ENCODE data around the gene NME7. TPM values are rescaled to one million over a fixed set of nuclear protein-coding genes. Genes with fewer than 3 reads are reported as not detected.

Gene NME7
- total RNA-seq, 1 experiment from 2014 or later, result 36.5 TPM

GRCh38 chr1:169360415-169360814 is 7.2 kb downstream of the NME7 start:
- no peaks in the 10 kb centered on the region for H3K36me3 Mint-ChIP-seq (ENCODE audit: insufficient read depth, unreplicated experiment)
- no peaks in the 10 kb centered on the region for H3K9me3 Mint-ChIP-seq (ENCODE audit: unreplicated experiment)
- no peak for TF ChIP-seq CTCF (IDR thresholded peaks at IDR 0.05; ENCODE audit: unreplicated experiment)
- H3K4me1 Mint-ChIP-seq (ENCODE audit: insufficient read depth, unreplicated experiment), result peaks cover 26% of the 10 kb centered on the region
- no peak for DNase-seq (ENCODE audit: unreplicated experiment)
- ChIA-PET POLR2A (interaction anchor here (0.5 to 1.8 kb wide), 3 partner anchors 12 to 641 kb away, joined by 3 to 4 read pairs (median 3); no protein-coding TSS in a partner anchor), CTCF (interaction anchor here (0.6 to 3.7 kb wide), 10 partner anchors 12 to 1241 kb away, joined by 3 to 32 read pairs (median 4); no protein-coding TSS in a partner anchor)
- H3K27ac Mint-ChIP-seq (ENCODE audit: low read depth, unreplicated experiment), result no peak overlapping the region
- no peaks in the 10 kb centered on the region for H3K27me3 Mint-ChIP-seq (ENCODE audit: insufficient read depth, unreplicated experiment)
- BruUV-seq (replicated peaks), result no TSS peak
- H3K4me3 Mint-ChIP-seq (ENCODE audit: unreplicated experiment), result no peak overlapping the region
- intact Hi-C loops (cut with micrococcal nuclease), result loop anchor here (10.0 kb wide), 2 partner anchors 434 to 646 kb away; partner anchors contain the start of gene METTL18

DNA sequence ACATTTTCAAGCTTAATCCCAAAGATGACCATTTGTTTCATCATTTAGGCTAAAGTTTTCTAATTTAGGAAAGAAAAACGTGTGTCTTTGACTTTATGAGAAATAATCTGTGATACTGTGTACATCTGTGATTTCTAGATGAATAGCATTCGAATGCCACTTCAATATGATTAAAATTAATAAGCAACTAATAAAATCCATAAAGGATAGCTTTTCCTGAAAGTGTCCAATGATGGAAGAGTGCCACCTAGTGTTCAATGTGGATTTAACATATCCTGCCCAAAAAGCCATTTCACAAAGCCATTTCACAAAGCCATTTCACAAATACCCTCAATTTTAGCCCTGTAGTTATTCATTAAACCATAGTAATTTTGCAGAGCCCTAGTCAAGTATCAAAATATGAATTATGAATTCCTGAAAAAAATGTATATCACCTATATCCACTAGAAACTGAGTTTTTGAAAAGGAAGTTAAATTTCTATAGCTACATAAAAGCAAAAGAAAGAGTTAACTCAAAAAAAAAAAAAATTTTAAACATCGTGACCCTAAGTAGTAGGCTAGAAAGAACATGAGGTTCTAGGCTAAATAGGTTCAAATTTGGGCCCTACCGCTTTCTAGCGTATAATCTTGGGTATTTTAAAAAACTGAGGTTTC is 19.1 kb downstream of the NME7 start:
- H3K4me3 Mint-ChIP-seq (ENCODE audit: unreplicated experiment), result no peak overlapping the region
- no peaks in the 10 kb centered on the region for H3K9me3 Mint-ChIP-seq (ENCODE audit: unreplicated experiment)
- H3K36me3 Mint-ChIP-seq (ENCODE audit: insufficient read depth, unreplicated experiment), result no peaks in the 10 kb centered on the region
- intact Hi-C loops (cut with micrococcal nuclease), result loop anchor here (1.0 to 5.0 kb wide), 6 partner anchors 240 to 1006 kb away; no protein-coding TSS in a partner anchor
- H3K4me1 Mint-ChIP-seq (ENCODE audit: insufficient read depth, unreplicated experiment), result no peaks in the 10 kb centered on the region
- peak; percentile 77 for DNase-seq (ENCODE audit: unreplicated experiment)
- no peak overlapping the region for H3K27ac Mint-ChIP-seq (ENCODE audit: low read depth, unreplicated experiment)
- peak; percentile 84 for TF ChIP-seq CTCF (IDR thresholded peaks at IDR 0.05; ENCODE audit: unreplicated experiment)
- CTCF ChIA-PET, result interaction anchor here (0.6 to 12.0 kb wide), 66 partner anchors 7 to 1632 kb away, joined by 3 to 341 read pairs (median 4); partner anchors contain the start of genes ATP1B1, BLZF1 and NME7
- POLR2A ChIA-PET, result interaction anchor here (0.6 to 2.5 kb wide), 12 partner anchors 9 to 1170 kb away, joined by 3 to 14 read pairs (median 4); partner anchors contain the start of genes ATP1B1 and TIPRL
- no TSS peak for BruUV-seq (replicated peaks)
- no peaks in the 10 kb centered on the region for H3K27me3 Mint-ChIP-seq (ENCODE audit: insufficient read depth, unreplicated experiment)

GRCh38 chr1:169347688-169348382 is 19.8 kb downstream of the NME7 start:
- no peak for TF ChIP-seq CTCF (IDR thresholded peaks at IDR 0.05; ENCODE audit: unreplicated experiment)

More at GRCh38 chr1:169347688-169348382, 19.8 kb downstream of the NME7 start:
- BruUV-seq (replicated peaks), result no TSS peak
- ChIA-PET CTCF (interaction anchor here (0.6 to 12.0 kb wide), 66 partner anchors 8 to 1631 kb away, joined by 3 to 341 read pairs (median 4); partner anchors contain the start of genes ATP1B1, BLZF1 and NME7), POLR2A (interaction anchor here (0.6 to 2.5 kb wide), 11 partner anchors 10 to 1006 kb away, joined by 3 to 14 read pairs (median 4); partner anchors contain the start of gene ATP1B1)
- no peaks in the 10 kb centered on the region for H3K4me1 Mint-ChIP-seq (ENCODE audit: insufficient read depth, unreplicated experiment)
- H3K4me3 Mint-ChIP-seq (ENCODE audit: unreplicated experiment), result no peak overlapping the region
- no peaks in the 10 kb centered on the region for H3K36me3 Mint-ChIP-seq (ENCODE audit: insufficient read depth, unreplicated experiment)
- no peak overlapping the region for H3K27ac Mint-ChIP-seq (ENCODE audit: low read depth, unreplicated experiment)
- intact Hi-C loops (cut with micrococcal nuclease), result loop anchor here (1.0 to 5.0 kb wide), 6 partner anchors 239 to 1006 kb away; no protein-coding TSS in a partner anchor
- no peaks in the 10 kb centered on the region for H3K9me3 Mint-ChIP-seq (ENCODE audit: unreplicated experiment)
- DNase-seq (ENCODE audit: unreplicated experiment), result no peak
- H3K27me3 Mint-ChIP-seq (ENCODE audit: insufficient read depth, unreplicated experiment), result no peaks in the 10 kb centered on the region

Measured in MCF 10A (cell line).